ENCODE measurements around the gene KIAA0825. TPM values are rescaled to one million over a fixed set of nuclear protein-coding genes. Genes with fewer than 3 reads are reported as not detected.

Gene KIAA0825
- polyA plus RNA-seq, 2 donors: 0.29 to 0.38 TPM

Other genes with a start within 250 kb of the KIAA0825 start
- 1 to 10 TPM; 1.8 to 2.2 TPM for gene SLF1, start 65 bp upstream of the KIAA0825 start, polyA plus RNA-seq

All from esophagus (tissue), 2 donors.